GM19372 (cell line): Measurements from ENCODE around the gene TRAPPC2.

Experiments used
- ATAC-seq: cut with Tn5 transposase; IDR thresholded peaks from one replicate; pipeline ENCODE4 v1.9.1; 2021; ENCODE audit warnings: mild to moderate bottlenecking, low read depth, moderate library complexity; ENCODE audit not compliant: unreplicated experiment

TRAPPC2 gene

DNA sequence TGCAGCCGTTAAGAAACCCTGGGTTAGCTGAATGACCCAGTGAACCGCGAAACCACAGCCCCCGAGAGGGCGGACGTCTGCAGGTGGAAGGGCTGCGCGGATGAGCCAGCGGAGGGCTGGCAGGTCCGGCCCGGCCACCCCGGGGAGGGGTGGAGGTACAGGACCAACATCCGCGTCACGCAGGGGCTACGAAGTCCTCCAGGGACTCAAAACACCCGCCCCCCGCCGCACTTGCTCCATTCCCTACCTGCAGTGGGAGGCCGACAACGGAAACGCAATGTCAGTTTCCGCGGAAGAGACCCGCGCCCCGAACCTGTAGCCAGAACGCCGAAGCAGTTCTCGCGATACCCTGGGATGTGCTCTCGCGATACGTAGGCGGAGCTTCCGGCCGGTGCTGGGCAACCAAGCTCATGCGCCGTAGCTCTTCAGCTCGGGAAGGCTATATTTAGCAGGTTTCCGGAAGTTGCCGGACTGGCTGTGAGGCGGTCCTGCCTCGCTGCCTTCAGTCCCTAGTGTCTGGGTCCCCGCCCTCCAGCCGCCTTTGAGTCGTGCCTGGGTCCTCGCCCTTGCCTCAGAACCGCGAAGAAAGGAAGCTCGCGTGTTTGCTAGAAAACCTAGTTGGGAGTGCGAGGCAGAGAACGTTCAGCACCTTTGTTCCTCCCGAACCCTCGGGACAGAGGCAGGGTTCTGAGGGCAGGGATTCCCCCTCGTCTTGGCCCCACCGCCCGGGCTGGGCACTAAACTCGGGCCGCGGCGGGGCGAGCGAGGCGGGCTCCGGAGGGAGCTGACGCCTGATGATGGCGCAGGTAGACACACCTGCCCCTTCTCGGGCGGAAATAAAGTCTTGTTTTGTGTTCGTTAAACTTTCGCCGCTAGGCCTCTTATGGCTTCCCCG lies at the start of gene TRAPPC2, which contains the start of gene OFD1:
Gene TRAPPC2, minus strand, starts transcription at position 343 of the 895 bp plus-strand sequence. CDS start 14,657 bp downstream, outside the sequence.
Gene OFD1, plus strand, starts transcription at position 471 of the 895 bp plus-strand sequence. Its CDS starts 324 bp downstream, at position 795.
- peak; percentile 92 for ATAC-seq

DNA sequence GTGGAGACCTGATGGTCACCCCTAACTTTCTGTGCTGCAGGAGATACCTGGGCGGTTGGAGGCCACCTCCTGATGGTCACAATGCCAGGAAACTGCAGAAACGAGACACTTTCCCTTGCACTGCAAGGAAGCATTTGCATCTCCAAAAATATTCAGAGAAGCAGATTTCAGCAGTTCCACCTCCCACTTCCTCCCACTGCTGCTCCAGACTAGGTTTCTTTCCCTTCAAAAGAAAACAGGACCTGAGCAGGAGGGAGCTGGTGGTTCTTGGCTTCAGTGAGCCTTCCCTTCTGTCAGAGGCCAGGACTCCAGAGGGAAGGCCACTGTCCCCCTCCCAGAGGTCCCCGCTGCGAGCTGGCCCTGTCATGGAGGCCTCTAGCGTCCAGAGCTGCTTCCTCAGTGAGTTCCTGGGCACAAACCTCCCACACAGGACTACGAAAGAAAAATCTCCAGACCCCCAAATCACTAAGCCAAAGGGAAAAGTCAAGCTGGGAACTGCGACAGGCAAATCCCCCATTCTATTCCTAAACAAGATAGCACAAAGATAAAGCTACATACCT lies 46.5 kb upstream of the TRAPPC2 start:
- no peak for ATAC-seq

DNA sequence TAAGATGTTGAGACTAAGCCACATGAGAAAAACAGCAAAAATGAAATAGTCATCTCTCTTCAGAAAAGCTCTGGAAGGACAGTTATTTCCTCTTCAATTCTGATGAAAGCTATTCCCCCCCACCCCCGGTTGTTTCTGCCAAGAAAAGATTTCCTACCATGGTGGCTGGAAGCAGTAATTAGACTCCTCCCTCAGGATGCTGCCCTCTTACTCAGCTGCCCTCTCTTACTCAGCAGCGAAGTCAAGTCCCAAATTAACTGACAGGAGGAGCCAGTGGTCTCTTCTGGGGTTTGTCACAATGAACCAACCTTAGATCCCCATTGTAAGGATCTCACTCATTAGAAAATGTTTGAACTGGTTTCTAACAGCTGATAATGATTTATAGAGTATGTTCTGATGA lies 44.5 kb upstream of the TRAPPC2 start:
- no peak for ATAC-seq

DNA sequence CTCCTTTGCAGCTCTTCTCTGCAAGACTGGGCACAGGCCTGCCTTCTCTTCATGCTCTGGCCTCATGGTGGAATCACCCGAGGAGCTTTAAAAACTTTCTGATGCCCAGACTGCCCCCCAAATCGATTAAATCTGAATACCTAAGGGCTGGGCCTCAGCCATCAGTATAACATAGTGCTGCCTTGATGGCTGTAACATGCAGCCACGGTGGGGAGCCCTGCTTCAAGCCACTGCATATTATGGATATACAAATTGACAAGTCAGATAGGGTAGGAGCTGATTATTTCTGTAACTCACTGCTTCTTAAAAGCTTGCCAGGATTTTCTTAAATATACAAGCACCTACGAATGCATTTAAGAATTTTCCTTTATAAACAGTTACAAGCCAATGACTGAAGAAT lies 42.0 kb upstream of the TRAPPC2 start:
- ATAC-seq: no peak

DNA sequence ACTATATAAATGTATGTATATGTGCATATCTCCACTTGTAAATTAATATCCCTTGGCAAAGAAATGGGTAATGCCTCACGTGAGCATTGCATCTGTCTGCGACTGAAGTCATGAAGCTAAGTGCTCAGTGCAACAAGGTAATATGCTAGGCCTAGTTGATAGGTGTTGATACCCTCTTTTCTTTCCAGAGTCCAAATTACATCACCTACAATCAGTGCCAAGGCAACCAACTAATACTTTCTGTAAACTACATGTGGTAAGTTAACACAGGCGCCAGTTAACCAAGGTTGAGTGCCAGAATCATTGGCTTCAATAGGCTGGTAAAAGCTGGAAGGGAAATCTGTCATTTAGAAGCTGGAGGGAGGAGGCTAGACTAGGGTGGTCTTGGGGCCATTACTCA lies 41.4 kb upstream of the TRAPPC2 start:
- ATAC-seq: no peak

DNA sequence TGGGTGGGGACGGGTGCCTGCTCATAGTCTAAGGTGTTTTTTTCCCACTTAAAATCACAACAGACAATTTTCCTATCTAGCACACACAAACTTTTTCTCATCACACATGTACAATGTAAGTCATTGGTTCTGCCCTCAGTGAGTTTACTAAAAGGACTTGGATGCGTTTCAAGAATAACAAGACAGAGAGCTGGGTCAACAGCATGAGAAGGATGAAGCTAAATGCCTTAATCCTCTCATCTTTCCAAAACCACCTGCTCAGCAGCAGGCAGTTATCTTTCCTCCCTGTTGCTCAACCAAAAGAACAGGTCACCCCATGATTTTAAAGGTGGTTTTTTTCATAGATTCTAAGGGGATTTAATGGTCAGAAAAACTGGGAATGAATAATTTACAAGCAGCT lies 40.3 kb upstream of the TRAPPC2 start:
- no peak for ATAC-seq

DNA sequence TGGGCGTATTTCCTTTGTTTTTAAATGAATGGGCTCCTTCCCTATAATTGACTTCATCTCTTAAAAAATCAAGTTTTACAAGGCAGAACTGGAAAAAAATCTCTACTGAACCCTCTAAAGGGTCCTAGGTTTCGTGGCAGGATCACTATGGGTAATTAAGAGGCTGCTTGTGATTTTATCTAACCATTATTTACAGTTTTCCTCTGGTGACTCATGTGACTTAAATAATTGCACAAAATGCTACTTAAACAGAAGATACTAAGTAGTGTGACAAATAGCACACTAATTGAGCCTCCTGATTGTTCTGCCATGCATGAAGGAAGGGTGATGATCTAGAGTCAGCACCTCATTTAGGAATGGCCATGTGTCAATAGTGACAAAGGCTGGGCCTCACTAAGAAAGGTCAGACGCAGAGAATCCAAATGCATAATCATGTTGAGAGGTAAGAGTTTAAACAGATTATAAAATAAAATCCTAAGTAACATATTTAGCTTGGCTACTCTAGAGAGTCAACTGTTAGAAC lies 35.7 kb upstream of the TRAPPC2 start:
- ATAC-seq: no peak

DNA sequence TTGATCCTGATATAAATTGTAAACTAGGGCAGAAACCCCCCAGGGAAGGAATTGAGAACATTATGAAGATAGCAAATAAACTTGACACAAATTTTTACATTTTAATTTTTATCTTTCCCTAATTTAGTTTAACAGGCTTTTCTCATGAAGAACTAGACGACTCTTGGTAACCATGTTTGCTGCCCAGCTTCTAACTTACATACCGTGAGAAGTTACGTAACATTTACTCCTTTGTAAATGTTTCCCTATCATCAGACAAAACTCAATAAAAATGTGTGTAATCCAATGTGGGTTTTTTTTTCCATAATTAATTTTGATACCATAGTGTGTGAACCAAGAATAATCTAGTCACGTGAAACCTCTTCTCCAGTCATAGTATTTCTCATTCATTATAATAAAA lies 34.5 kb upstream of the TRAPPC2 start:
- no peak for ATAC-seq

DNA sequence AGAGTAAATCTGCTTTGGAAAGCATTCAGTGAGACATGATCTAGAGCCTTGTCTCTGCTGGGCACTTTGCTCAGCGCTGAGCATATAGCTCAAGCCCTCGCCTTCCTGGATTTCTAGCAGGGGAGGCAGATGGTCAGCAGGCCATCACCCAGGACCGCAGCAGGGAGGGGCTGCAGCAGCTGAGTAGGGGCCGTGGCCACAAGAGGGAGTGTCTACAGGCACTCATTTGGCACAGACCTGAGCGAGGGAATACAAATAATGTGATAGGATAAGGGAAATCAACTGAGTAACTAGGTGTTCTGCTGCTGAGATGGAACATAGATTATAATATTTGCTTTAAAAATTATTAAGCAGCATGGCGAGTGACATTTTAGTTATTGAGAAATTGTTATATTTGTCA lies 30.3 kb upstream of the TRAPPC2 start:
- no peak for ATAC-seq

DNA sequence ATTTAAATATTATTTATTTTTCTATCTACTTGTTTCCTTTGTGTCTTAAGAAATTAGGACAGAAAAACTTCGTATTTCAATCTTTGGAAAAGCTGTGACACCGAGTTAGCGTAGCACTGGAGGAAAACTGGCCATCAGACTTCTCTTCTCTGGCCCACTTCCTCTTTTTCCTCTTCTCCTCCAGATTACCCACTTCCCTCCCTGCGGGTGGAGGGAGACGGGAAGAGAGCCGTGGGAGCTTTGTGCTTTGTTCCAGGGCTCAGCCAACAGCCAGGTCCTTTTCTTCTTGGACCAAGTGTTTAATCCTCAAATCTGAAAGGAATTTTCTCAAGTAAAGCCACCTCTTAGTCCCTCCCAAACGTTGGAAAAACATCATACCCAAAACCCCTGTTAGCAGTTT lies 29.9 kb upstream of the TRAPPC2 start:
- no peak for ATAC-seq

DNA sequence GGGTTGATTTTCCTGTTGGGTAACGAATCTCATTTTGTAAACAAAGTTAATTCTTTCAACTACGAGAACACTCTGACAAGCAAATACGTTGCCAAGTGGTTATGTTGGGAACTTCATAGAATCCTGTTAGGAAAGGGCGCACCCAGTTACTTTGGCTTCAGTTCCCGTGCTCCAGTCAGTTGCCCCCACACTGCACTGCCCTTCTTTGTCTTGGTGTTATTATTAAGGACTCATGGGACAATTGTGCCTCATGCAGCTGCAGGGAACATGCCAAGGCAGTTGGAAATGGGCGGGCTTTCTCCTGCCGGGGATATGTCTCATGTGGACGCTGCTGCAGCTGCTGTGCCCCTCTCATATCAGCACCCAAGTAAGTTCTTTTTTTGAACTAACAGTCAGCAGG lies 29.1 kb upstream of the TRAPPC2 start:
- no peak for ATAC-seq

DNA sequence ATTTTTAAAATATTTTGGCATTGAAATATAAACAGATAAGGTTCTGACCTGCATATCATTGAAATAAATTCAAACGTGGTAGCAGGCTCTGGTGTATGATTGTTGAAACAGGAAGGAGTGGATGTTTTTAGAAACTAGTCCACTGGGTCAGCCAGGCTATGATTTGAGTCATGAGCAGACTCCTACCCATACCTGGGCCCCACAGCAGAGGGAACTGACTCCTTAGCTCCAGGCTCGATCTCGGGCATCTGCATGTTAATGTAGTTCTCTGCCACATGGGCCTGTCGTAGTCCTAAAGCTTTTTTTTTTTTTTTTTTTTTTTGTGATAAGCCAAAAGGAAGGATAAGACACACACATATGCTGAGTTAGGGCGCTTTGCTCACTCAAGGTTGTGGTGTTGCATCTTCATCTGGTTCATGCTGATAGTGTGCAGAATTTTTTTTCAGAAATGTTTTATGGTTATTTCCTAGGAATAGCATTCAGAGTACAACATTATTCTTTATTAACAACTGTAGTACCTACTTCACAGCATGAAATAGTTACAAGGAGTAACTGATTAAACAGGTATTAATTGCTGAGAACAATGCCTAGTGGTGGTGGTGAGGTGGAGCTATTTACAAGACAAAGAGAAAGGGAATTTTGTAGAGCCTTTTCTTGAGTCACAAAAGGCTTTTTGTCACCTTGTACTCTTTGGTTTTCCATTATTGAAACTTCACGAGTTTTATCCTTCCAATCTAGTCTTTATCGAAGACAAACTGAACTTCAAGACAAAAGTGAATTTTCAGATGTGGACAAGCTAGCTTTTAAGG lies 27.4 kb upstream of the TRAPPC2 start:
- peak; percentile 57 for ATAC-seq

DNA sequence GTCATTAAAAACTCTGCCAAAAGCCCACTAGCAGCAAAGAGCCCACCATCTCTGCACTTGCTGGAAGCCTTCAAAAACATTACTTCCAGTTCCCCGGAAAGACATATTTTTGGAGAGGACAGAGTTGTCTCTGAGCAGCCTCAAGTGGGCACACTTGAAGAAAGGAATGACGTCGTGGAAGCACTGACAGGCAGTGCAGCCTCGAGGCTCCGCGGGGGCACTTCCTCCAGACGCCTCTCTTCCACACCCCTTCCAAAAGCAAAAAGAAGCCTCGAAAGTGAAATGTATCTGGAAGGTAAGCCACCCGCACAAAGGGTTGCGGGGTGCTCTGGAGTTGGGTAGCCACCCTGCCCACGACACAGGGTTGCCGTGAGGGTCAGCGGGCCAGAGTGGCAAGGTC lies 26.0 kb upstream of the TRAPPC2 start:
- ATAC-seq: no peak

DNA sequence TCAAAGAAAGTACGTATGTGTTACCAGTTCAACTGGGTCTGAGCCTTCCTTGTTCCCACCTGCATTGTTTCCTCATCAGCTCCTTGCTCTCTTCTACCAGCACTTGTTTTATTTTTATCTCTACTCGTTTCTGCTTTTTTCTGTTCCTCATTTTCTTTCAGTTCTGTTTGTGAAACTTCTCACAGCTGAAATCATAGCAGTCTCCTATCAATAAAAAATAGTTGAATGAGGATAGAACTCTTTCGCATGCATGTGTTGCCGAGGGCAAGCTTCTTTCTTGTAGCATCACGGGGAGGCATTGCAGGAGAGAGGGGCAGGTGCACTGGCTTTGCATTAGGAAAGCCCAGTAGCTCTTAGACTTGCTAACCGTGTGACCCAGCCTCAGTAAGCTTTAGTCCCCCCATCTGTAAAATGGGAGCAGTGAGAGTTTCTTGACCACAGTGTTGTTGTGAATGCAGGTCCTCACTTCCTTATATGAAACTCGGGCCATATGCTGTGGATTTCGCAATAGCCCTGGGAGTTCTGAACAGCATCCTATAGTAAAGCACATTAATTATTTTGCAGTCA lies 24.8 kb upstream of the TRAPPC2 start:
- ATAC-seq: peak; percentile 71

DNA sequence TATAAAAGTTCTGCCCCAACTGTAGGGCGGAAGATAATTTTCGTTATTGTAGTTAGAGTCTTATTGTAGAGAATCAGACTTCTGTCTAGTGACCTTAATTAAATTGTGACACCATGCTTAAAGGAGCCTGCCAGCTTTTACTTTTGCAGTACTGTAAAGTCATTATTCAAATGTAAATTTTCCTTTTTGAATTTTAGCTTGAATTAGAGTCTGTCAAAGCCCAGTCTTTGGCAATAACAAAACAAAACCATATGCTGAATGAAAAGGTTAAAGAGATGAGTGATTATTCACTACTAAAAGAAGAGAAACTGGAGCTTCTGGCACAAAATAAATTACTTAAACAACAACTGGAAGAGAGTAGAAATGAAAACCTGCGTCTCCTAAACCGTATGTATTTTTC lies 22.0 kb upstream of the TRAPPC2 start:
- no peak for ATAC-seq

DNA sequence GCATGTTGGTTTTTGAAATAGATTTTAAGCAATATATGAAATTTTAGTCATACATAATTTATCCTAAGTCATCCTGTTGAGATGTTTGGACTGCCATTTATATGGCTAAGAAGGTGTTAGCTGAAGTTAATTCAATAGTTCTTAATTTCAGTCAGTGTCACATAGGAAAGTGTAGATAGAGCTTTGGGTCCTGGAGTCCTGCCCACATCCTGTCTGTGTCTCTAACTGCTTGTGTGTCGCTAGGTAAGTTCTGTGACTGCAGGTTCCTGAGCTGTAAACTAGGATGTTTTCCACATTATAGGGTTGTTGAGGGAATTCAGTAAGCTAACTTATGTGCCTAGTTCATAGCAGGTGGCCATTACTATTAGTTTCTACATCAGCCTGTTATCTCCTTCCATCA lies 20.8 kb upstream of the TRAPPC2 start:
- ATAC-seq: no peak

DNA sequence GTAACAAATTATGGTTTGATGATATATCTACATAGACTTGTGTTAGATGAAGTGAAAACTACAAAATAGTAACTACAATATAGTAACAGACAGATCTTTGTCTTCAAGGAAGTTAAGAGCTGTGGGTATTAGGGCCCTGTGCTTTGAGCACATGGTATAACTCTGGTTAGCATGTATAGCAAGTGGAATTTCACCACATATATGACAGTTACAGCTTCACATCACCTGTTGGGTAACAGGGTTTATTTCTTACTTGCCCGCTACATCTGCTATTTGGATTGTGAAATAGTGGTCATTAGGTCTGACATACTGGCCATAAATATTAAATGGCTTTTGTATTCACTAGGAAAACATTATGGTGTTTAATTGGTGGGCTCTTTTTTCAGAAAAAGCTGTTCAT lies 20.3 kb upstream of the TRAPPC2 start:
- no peak for ATAC-seq

DNA sequence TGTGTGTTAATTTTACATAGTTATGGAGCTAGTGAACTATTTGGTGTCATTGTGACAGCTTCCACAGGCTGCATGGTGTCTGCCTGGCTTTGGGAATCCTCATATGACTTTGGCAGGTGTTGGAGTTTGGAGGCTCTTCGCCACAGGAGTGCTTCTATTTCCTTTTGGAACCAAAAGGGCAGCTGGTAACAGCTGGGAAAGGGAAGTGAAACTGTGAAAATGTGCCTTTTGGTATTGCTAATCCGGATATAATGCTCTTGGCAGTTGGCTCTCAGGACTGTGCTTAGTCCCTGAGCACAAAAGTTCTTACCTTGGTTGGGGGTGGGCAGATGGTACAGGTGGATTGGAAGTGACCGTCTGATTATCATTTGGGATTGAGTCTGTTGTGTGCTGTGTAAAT lies 18.2 kb upstream of the TRAPPC2 start:
- ATAC-seq: no peak

DNA sequence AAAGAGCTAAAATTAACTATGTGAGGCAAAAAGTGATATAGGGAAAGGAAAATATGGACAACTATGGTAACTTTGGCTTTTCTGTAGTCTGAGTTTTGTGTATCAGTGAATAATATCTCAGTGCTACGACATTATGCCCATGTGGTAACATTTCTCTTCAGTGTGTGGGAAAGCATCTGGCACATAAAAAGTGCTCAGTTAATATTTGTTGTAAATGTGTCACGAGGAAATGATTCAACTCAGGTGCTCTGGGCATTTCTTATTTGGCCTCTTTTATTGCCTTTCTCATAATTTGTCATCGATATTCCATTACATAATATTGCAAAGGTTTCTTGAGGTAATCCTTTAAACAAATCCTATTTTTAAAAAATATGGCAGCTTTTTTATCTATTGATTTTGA lies 17.7 kb upstream of the TRAPPC2 start:
- ATAC-seq: no peak

DNA sequence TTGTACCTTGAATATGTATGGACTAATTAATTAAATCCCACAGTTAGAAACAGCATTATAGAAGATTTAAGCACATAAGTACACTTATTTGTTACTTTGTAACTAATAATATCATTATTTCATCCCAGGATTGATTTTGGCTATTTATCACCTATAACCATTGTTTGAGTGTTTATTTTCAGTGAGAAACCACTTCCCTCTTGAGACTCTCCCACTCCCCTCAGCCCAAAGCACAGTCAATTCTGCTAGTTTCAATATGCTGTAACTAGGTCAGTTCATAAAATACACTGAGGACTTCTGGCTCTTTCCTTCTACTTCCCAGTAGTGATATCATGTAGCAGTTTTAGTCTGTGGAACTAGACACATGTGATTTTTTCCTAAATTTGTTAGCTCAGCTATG lies 16.4 kb upstream of the TRAPPC2 start:
- ATAC-seq: no peak

DNA sequence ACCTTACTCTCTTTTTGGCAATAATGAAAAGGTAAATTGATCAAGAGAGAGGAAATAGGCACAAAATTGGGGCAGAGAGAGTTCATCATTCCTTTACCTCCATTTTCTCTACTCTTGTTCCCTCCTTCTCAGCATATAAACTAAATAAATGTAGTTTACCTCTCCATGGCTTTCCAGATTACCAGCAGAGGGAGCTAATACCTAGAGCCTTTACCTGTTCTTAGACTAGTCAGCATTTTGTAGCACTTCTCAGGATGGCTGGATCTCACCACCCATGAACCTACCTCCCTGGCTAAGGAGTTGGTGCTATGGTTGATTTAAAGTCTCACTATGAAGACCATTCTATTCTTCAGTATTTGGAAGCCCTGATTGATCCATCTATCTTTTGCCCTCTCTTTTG lies 15.8 kb upstream of the TRAPPC2 start:
- no peak for ATAC-seq
